Astrocyte (in vitro differentiated cells and primary cell): ENCODE measurements around the gene CHCHD5.

Experiments
- EZH2 ChIP-seq: IDR thresholded peaks from 2 replicates; pipeline ENCODE4 v1.6.1; 2012; ENCODE audit warnings: mild to moderate bottlenecking, low read length, inconsistent platforms; ENCODE audit not compliant: insufficient read depth
- TF ChIP-seq, protein P1 (sequence below): IDR thresholded peaks from 2 replicates; pipeline ENCODE4 v1.5.1; 2011; ENCODE audit warnings: low read depth, mild to moderate bottlenecking, inconsistent platforms, low read length, moderate library complexity; ENCODE audit not compliant: insufficient read depth

DNA sequence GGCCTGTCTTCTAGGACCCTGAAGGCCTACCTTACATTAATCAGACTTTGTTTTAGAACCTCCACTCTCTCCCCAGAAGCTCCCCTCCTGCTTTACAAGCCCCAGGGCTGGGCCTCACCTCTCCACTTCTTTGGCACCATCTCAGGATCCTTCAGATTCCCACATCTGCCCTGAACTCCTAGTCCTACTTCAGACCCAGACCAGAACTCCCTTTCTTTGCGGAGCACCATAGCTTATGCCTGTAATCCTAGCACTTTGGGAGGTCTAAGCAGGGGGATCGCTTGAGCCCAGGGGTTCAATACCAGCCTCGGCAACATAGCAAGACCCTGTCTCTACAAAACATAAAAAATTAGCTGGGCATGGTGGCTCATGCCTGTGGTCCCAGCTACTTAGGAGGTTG lies 991 bp downstream of the CHCHD5 start:
- TF ChIP-seq, protein P1, sequence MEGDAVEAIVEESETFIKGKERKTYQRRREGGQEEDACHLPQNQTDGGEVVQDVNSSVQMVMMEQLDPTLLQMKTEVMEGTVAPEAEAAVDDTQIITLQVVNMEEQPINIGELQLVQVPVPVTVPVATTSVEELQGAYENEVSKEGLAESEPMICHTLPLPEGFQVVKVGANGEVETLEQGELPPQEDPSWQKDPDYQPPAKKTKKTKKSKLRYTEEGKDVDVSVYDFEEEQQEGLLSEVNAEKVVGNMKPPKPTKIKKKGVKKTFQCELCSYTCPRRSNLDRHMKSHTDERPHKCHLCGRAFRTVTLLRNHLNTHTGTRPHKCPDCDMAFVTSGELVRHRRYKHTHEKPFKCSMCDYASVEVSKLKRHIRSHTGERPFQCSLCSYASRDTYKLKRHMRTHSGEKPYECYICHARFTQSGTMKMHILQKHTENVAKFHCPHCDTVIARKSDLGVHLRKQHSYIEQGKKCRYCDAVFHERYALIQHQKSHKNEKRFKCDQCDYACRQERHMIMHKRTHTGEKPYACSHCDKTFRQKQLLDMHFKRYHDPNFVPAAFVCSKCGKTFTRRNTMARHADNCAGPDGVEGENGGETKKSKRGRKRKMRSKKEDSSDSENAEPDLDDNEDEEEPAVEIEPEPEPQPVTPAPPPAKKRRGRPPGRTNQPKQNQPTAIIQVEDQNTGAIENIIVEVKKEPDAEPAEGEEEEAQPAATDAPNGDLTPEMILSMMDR, result no peak
- TF ChIP-seq EZH2, result no peak
